HG03196 (cell line): ENCODE results near the gene KCNJ15.
A peak's percentile ranks its signal among the peaks of the same experiment; 100 is the strongest.
"Not testable (repeated sequence)": the region's sequence is repeated elsewhere in the genome, so short reads cannot be mapped to it uniquely, and the experiment has no call there.

Source experiments
- ATAC-seq: cut with Tn5 transposase; IDR thresholded peaks from one replicate; pipeline ENCODE4 v1.9.1; 2021; ENCODE audit not compliant: unreplicated experiment

Gene KCNJ15

GRCh38 chr21:38244407-38244787 lies 12.4 kb upstream of the KCNJ15 start:
- peak; percentile 10 for ATAC-seq

DNA sequence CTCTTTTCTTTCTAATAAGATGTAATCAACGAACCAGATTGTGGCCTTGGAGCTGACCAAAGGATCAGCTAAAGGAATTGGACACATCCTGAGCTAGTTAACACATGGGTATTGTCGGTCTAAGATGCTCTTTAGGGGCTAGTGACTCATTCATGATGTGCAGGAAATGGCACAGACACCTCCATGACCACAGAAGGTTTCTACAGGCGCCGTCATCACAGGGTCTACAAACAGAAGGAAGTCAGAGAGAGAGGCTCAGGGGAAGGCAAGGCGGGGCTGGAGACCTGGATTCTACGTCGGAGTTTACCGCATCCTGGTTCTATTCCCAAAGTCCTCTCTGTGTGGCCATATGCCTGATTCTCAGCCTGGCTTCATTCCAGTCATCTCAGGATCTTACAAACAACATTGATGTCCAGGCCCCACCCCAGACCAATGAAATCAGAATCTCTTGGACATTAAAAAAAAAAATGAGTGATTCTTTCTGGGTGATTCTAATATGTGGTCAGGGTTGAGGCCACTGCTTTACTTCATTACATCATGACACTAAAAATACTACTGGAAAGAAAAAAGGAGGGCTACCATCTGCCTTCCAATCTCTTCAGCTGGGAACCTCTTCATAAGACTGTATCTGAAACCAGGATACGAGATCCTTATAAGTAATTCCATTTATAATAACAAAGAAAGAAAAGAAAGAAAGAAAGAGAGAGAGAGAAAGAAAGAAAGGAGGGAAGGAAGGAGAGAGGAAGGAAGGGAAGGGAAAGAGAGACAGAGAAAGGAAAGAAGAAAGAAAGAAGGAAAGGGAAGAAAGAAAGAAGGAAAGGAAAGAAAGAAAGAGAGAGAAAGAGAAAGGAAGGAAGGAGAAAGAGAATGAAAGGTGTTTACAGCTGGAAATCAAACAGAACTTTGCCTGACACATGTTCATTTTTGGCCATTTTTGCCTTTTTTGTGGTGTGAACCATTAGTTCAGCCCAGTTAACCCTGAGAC lies 11.6 kb upstream of the KCNJ15 start:
- ATAC-seq = peak; percentile 83

- ATAC-seq = no peak
Measured at GRCh38 chr21:38246511-38246910, 10.3 kb upstream of the KCNJ15 start.

- not testable (repeated sequence) for ATAC-seq
Measured at GRCh38 chr21:38247054-38247453, 9.7 kb upstream of the KCNJ15 start.

DNA sequence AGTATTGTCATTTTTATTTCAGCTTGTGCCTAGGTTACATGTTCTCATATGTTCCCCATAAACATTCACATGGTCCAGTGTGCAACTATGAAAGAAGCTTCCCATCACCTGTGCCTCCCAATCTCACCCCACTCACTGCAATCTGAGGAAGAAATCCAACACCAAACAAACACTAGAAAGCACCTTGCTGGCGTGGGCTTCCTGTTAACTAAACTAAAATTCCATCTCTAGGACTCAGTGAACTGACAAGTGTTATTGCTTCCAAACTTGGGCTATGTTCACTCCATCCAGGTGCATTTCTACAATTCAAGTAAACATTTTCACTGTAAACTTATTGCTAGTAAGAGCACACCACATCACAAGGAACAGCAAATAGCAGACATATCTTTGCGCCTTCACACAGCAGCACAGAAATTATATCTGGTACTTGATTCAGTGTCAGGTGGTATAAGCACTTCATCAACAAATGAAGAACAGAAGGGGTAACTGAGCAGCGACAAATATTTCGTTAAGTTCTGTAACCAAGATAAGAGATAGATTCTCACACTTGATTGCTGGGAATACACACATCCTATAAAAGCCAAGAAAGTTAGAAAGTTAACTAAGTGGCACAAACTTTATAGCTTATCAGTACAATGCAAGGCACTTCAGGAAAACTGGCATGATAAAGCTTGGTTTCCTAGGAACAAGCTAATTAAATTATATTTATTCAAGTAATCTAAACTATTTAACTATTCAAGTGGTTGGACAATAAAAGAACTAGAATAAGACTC lies 8.9 kb upstream of the KCNJ15 start:
- no peak for ATAC-seq

GRCh38 chr21:38249256-38249655 lies 7.5 kb upstream of the KCNJ15 start:
- ATAC-seq = no peak

DNA sequence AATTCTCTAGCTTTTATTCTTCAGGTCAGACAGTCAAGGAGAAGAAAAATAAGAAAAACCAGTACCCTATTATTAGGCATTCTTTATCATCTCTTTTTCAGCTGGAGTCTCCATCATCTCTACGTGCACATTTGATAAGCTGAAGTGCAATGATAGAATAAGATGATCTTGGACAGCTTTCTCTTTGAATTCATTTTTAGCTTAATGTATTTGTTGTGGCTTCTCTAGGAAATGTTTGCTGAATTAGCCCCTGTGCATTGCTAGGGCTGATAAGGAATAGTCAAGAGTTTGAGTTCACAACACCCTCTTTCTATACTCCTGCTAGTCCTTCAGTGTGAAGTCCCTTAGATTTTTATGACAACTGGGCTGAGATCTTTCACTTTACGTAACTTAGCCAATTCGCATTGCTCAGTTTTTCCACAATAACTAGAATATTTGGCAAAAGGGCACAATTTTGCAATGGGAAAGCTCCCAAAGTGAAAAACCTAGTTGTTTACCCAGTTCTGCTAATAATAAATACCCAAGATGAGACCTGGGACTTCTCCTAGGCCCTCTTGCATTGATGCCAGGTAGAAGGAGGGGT lies 7.0 kb upstream of the KCNJ15 start:
- ATAC-seq = no peak

- no peak for ATAC-seq
Measured at GRCh38 chr21:38250991-38251418, 5.8 kb upstream of the KCNJ15 start.

DNA sequence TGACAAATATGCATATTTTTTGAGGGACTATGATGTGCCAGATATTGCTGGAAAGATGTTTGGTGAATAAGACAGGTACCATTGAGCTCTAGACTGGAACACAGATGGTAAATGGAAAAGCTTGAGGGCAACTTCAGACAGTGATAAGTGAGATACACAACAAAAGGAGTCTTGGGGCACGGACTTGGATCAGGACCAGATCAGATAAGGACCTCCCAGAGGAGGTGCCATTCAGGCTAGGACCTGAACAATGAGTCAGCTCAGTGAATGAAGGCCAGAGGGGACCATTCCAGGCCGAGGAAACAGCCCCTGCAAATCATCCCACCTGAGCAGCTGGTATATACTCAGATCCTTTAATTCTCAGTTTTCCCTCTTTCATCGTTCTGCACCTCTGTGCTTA lies 1.8 kb upstream of the KCNJ15 start:
- ATAC-seq = no peak

- no peak for ATAC-seq
Measured at GRCh38 chr21:38255571-38256117, 1.1 kb upstream of the KCNJ15 start.

DNA sequence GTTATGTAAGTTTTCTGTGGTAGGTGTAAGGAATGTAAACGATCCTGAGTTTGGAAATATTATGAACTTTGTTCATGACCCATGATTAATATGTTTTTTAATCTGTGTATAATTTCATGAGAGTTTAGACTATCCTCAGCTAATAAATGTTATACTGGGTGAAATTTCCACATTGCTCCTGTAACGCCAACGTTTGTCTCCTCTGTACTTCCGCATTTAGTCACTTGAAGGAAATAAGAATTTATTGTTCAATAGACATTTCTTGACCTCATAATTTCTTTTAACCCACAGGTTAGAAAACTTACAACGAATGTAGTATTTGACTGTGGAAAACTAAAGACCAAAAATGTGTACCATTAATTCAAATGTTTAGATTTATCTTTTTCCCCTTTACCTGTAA lies 876 bp downstream of the KCNJ15 start:
- no peak for ATAC-seq

- no peak for ATAC-seq
Measured at GRCh38 chr21:38258521-38259485, 2.0 kb downstream of the KCNJ15 start.

GRCh38 chr21:38259665-38260064 lies 2.9 kb downstream of the KCNJ15 start:
- ATAC-seq = no peak

- ATAC-seq = no peak
Measured at GRCh38 chr21:38260426-38260825, 3.6 kb downstream of the KCNJ15 start.

DNA sequence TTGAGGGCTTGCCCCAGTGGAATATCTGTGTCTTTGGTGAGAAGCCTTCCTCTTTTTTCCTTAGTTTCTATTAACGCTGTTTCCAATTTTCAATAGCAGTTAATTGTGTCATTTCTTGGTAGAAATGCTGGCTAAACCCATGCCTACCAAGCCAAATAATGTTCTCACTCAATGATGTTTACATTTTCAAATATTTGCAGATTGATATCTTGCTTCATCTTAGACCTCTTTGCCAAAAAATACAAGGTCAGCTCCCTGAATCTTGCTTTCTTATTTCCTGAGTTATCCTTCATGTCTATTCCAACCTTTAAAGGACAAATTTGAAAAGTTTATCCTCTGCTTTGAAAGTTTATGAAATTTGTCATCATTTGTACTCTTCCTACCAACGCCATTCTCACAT lies 5.1 kb downstream of the KCNJ15 start:
- no peak for ATAC-seq

- ATAC-seq = no peak
Measured at GRCh38 chr21:38263493-38263892, 6.7 kb downstream of the KCNJ15 start.

- no peak for ATAC-seq
Measured at GRCh38 chr21:38264571-38264970, 7.8 kb downstream of the KCNJ15 start.

DNA sequence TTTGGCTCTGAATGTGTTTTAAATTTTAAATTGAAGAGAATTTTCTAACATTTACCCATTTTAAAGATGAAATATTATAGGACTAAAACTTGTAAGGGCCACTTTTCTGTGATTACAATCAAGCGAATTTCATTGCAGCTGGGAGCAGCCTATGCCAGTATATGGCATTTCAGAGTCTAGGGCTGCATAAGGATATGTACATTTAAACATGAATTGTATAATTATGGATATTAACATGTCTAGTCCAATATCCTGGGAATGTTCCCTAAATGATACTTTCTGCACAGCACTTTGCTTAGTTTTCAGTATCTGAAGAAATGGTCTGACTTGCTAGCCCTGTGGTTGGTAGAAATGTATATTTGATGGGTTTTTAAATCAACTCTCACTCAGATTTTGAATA lies 8.4 kb downstream of the KCNJ15 start:
- no peak for ATAC-seq

GRCh38 chr21:38266732-38267131 lies 9.9 kb downstream of the KCNJ15 start:
- ATAC-seq = no peak

- no peak for ATAC-seq
Measured at GRCh38 chr21:38267136-38267755, 10.5 kb downstream of the KCNJ15 start.
